ENCODE measurements around the gene ATP2C2.

- no peak for TF ChIP-seq CTCF (IDR thresholded peaks at IDR 0.05)
- no peak for TF ChIP-seq EZH2 (IDR thresholded peaks at IDR 0.05; ENCODE audit: borderline replicate concordance, insufficient read depth, low read depth, low read length, poor library complexity, severe bottlenecking)
Observed at GRCh38 chr16:84349862-84350684, 18.3 kb upstream of the ATP2C2 start.

Measured in B cell (primary cell).